ENCODE results near the gene PDSS1. TPM values are rescaled to one million over a fixed set of nuclear protein-coding genes. Genes with fewer than 3 reads are reported as not detected.

Gene PDSS1
- polyA plus RNA-seq, 1 experiment = 6.1 TPM

GRCh38 chr10:26741368-26741767 is 43.9 kb downstream of the PDSS1 start:
- Histone ChIP-seq H3K36me3 (ENCODE audit: control insufficient read depth, insufficient read depth, low read length) (peaks cover 3% of the 10 kb centered on the region; the same call in 1 of the 2 replicates), H3K4me3 (ENCODE audit: low read depth, low read length) (no peak overlapping the region), H3K27me3 (ENCODE audit: control insufficient read depth, insufficient read depth, low read length) (no peaks in the 10 kb centered on the region)
- ChIA-PET CTCF (interaction anchor here (1.1 to 1.3 kb wide), 2 partner anchors 126 to 140 kb away, joined by 3 to 4 read pairs; no protein-coding TSS in a partner anchor), POLR2A (no interaction called here)
- no peak for DNase-seq (ENCODE audit: low read depth)
- TF ChIP-seq CTCF (IDR thresholded peaks at IDR 0.05; ENCODE audit: insufficient read depth, low read depth, low read length) = no peak

GRCh38 chr10:26743091-26743490 is 45.6 kb downstream of the PDSS1 start:
- DNase-seq (ENCODE audit: low read depth) = no peak
- POLR2A ChIA-PET = no interaction called here
- Histone ChIP-seq H3K27me3 (ENCODE audit: control insufficient read depth, insufficient read depth, low read length) (no peaks in the 10 kb centered on the region), H3K36me3 (ENCODE audit: control insufficient read depth, insufficient read depth, low read length) (peaks cover 1% of the 10 kb centered on the region; the same call in 1 of the 2 replicates), H3K4me3 (ENCODE audit: low read depth, low read length) (no peak overlapping the region)
- TF ChIP-seq CTCF (IDR thresholded peaks at IDR 0.05; ENCODE audit: insufficient read depth, low read depth, low read length) = no peak
- CTCF ChIA-PET = no interaction called here

GRCh38 chr10:26743841-26744240 is 46.3 kb downstream of the PDSS1 start:
- CTCF ChIA-PET = no interaction called here
- H3K36me3 ChIP-seq (ENCODE audit: control insufficient read depth, insufficient read depth, low read length) = peaks cover 1% of the 10 kb centered on the region; the same call in 1 of the 2 replicates
- no peaks in the 10 kb centered on the region for H3K27me3 ChIP-seq (ENCODE audit: control insufficient read depth, insufficient read depth, low read length)
- no peak for DNase-seq (ENCODE audit: low read depth)
- H3K4me3 ChIP-seq (ENCODE audit: low read depth, low read length) = no peak overlapping the region
- POLR2A ChIA-PET = no interaction called here
- TF ChIP-seq CTCF (IDR thresholded peaks at IDR 0.05; ENCODE audit: insufficient read depth, low read depth, low read length) = no peak

- Histone ChIP-seq H3K27me3 (ENCODE audit: control insufficient read depth, insufficient read depth, low read length) (no peaks in the 10 kb centered on the region), H3K36me3 (ENCODE audit: control insufficient read depth, insufficient read depth, low read length) (peaks cover 1% of the 10 kb centered on the region; the same call in 1 of the 2 replicates), H3K4me3 (ENCODE audit: low read depth, low read length) (no peak overlapping the region)
- DNase-seq (ENCODE audit: low read depth) = no peak
- TF ChIP-seq CTCF (IDR thresholded peaks at IDR 0.05; ENCODE audit: insufficient read depth, low read depth, low read length) = no peak
- POLR2A ChIA-PET = no interaction called here
- CTCF ChIA-PET = interaction anchor here (0.7 to 1.2 kb wide), 3 partner anchors 16 to 26 kb away, joined by 3 read pairs; no protein-coding TSS in a partner anchor
These were observed 48.6 kb downstream of the PDSS1 start for GRCh38 chr10:26746061-26746460.

- no peaks in the 10 kb centered on the region for H3K36me3 ChIP-seq (ENCODE audit: control insufficient read depth, insufficient read depth, low read length)
- no peaks in the 10 kb centered on the region for H3K27me3 ChIP-seq (ENCODE audit: control insufficient read depth, insufficient read depth, low read length)
- H3K4me3 ChIP-seq (ENCODE audit: low read depth, low read length) = no peak overlapping the region
- ChIA-PET CTCF (interaction anchor here (0.6 to 2.4 kb wide), 5 partner anchors 10 to 106 kb away, joined by 3 to 7 read pairs (median 3); partner anchors contain the start of gene ABI1), POLR2A (no interaction called here)
- TF ChIP-seq CTCF (IDR thresholded peaks at IDR 0.05; ENCODE audit: insufficient read depth, low read depth, low read length) = no peak
- no peak for DNase-seq (ENCODE audit: low read depth)
These were observed 58.0 kb downstream of the PDSS1 start for GRCh38 chr10:26755443-26755903.
